Activated T-helper 1 cell treated with anti-CD3 and anti-CD28 coated beads, Interleukin-2, amount 50 U/mL, for 16 hours (primary cell): Measurements from ENCODE around the gene DUSP16.

ENCODE experiments used
- DNase-seq, 2 donors: peaks; one replicate each; pipeline ENCODE4 v3.0.0-alpha.2; 2020; ENCODE audit warnings: low read depth in 1 of 2, low spot score in 1 of 2

DUSP16 gene

GRCh38 chr12:12445165-12445881, 117.3 kb downstream of the DUSP16 start:
- no peak for DNase-seq

DNA sequence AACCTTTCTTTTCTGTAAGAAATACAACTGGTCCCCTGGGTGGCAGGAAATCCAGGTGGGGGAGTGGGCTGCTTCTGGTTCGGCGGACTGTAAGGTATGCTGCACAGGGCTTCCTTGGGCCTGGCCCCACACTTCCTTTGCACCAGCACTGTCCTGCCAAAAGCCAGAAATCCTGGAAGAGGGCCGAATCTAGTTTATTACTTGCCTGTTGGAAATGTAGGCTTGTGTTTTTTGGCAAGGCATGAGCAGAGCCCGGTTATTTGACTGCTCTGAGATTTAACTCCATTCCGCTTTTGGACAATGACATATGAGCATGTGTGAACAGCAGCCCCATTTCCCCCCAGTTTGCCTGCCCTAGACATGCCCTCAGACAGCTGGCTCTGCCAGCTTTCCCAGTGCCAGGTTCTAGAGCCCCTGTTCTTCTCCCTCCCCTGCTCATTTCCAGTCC, 119.2 kb downstream of the DUSP16 start:
- DNase-seq, result no peak

DNA sequence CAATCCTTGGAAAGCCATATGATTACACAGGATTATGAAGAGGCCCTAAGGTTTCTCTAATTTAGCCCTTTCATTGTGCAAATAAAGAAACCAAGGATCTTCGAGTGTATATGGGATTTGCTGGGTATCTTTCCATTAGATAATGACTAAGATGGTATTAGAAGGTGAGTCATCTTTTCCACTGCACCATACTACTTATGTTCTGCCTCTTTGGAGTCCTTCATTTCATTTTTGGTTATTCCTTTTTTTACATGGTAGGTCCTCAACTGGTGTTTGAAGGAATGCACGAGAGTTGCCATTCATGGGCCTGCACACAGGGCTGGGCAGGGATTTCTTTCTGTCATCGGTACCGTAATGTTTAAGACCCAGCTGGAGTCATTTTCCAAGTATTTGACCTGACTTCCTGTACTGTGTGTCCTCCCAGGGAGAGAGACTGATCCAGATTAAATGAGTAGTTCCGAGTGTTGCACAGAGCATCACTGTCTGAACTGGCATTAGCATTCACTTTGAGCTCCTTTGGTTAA, 120.1 kb downstream of the DUSP16 start:
- no peak for DNase-seq

GRCh38 chr12:12441843-12442461, 120.7 kb downstream of the DUSP16 start:
- no peak for DNase-seq

- DNase-seq, result no peak
Observed at GRCh38 chr12:12441429-12441807, 121.2 kb downstream of the DUSP16 start.

- no peak for DNase-seq
Observed at GRCh38 chr12:12440784-12441428, 121.8 kb downstream of the DUSP16 start.

- DNase-seq, result peak in 1 of 2 donors; percentile 50
Observed at GRCh38 chr12:12439636-12440035, 123.0 kb downstream of the DUSP16 start.

GRCh38 chr12:12436831-12437345, 125.8 kb downstream of the DUSP16 start:
- DNase-seq, result no peak

GRCh38 chr12:12433203-12433731, 129.4 kb downstream of the DUSP16 start:
- DNase-seq, result no peak

GRCh38 chr12:12432364-12432763, 130.3 kb downstream of the DUSP16 start:
- no peak for DNase-seq

DNA sequence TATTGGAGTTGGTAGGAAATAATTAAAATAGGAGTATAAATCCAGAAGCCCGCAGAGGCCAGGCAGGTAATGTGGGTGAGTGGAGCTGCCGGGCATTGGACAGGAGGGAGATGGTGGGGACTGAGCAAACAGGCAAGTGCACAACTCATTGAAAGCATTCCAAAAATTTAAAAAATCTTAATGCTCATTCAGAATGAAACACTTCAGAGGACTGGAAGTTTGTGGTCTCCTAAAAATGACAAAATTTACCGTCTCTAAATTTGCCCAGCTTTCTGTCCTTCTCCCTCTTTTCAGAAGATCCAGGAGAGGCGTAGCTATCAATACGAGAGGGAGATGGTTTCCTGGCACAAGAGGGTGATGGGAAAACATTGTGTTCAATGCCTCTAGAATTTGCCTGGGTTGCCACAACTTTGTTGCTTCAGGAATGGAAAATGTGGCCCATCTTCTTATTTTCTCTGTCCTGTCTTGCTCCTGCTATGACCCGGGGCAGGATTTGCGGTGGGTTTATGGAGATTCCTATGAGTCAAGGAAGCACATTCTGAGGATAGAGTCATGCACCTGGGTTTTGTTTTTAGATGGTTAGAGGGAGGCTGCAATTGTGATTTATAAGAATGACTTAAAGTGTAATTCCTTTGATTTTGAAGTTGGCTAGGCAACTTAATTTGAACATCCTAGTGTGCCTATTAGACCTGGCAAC, 133.6 kb downstream of the DUSP16 start:
- DNase-seq, result no peak

GRCh38 chr12:12428047-12428446, 134.6 kb downstream of the DUSP16 start:
- no peak for DNase-seq

DNA sequence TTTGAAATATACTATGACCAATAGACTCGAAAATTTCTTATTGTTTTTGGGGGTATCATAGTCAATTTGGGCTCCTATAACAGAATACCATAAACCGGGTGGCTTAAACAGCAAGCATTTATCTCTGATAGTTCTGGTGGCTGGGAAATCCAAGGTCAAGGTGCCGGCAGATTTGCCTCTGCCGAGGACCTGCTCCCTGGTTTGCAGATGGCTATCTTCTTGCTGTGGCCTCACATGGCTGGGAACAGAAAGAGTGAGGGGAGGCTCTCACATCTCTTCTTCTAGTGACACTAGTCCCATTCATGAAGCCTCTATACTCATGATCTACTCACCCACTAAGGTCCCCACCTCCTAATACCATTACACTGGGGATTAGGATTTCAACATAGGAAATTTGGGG, 135.1 kb downstream of the DUSP16 start:
- no peak for DNase-seq

- no peak for DNase-seq
Observed at GRCh38 chr12:12425616-12426015, 137.0 kb downstream of the DUSP16 start.

DNA sequence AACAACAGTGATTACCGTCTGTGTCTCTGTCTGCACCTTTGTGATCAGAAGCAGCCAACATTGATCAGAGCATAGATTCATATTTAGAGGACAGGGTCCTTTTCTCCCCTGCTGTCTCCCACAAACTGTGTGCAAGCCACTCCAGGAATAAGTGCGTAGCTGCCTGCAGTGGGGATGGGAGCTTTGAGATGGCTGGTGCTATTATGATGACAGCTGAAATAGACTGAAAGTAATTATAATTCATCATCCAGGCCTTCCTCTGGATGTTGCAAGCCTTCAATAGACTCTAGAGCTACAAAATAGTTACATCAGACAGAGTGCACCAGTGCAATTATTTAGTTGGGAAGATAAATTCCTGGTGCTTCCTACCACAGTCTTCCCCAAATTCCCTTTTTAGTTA, 137.7 kb downstream of the DUSP16 start:
- no peak for DNase-seq
